NCI-H526 treated with DMSO at 0.1 percent for 48 hours (cell line): ENCODE measurements around the gene TBCE.
"Not testable (repeated sequence)": the region's sequence is repeated elsewhere in the genome, so short reads cannot be mapped to it uniquely, and the experiment has no call there.

Source experiments
- DNase-seq: peaks from one replicate; lab custom pipeline; 2025; lab: John Stamatoyannopoulos, UW

Gene TBCE

GRCh38 chr1:235351898-235352297 lies 15.3 kb upstream of the TBCE start:
- no peak for DNase-seq

GRCh38 chr1:235357485-235358373 lies 9.5 kb upstream of the TBCE start:
- peak; percentile 8 for DNase-seq

DNA sequence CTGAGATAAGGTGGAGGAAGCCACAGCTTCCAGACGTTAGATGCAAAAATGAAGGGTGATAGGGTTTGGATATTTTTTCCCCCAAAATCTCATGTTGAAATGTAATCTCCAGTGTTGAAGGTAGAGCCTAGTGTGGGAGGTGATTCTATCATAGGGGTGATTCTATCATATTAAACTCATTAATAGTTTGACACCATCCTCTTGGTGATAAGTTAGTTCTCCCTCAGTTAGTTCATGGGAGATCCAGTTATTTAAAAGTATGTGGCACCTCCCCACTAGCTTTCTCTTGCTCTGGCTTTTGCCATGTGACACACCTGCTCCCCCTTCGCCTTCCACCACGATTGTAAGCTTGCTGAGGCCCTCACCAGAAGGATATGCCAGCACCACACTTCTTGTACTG lies 8.3 kb upstream of the TBCE start:
- DNase-seq, result no peak

GRCh38 chr1:235364189-235364588 lies 3.0 kb upstream of the TBCE start:
- not testable (repeated sequence) for DNase-seq

- no peak for DNase-seq
Measured at GRCh38 chr1:235366286-235366685, 941 bp upstream of the TBCE start.

- DNase-seq, result no peak
Measured at GRCh38 chr1:235368428-235368827, 1.2 kb downstream of the TBCE start.

- DNase-seq, result no peak
Measured at GRCh38 chr1:235369802-235370201, 2.6 kb downstream of the TBCE start.

- peak; percentile 0 for DNase-seq
Measured at GRCh38 chr1:235375919-235376605, 8.8 kb downstream of the TBCE start.

DNA sequence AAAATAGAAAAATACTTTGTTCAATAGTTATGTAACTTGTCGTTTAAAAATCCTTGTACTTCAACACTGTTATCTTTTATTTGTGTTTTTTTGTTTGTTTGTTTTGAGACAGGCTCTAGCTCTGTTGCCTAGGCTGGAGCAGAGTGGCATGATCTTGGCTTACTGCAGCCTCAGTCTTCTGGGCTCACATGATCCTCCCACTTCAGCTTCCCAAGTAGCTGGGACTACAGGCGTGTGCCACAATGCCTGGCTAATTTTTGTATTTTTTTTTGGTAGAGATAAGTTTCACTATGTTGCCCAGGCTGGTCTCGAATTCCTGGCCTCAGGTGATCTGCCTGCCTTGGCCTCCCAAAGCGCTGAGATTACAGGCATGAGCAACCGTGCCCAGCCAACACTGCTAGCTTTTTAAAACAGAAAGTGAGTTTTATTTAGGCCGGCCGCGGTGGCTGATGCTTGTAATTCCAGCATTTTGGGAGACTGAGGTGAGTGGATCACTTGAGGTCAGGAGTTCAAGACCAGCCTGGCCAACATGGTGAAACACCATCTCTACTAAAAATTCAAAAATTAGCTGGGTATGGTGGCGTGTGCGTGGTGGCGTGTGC lies 11.0 kb downstream of the TBCE start:
- not testable (repeated sequence) for DNase-seq

DNA sequence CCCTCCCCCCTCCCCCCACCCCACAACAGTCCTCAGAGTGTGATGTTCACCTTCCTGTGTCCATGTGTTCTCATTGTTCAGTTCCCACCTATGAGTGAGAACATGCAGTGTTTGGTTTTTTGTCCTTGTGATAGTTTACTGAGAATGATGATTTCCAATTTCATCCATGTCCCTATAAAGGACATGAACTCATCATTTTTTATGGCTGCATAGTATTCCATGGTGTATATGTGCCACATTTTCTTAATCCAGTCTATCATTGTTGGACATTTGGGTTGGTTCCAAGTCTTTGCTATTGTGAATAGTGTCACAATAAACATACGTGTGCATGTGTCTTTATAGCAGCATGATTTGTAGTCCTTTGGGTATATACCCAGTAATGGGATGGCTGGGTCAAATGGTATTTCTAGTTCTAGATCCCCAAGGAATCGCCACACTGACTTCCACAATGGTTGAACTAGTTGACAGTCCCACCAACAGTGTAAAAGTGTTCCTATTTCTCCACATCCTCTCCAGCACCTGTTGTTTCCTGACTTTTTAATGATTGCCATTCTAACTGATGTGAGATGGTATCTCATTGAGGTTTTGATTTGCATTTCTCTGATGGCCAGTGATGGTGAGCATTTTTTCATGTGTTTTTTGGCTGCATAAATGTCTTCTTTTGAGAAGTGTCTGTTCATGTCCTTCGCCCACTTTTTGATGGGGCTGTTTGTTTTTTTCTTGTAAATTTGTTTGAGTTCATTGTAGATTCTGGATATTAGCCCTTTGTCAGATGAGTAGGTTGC lies 14.9 kb downstream of the TBCE start:
- not testable (repeated sequence) for DNase-seq

- DNase-seq, result not testable (repeated sequence)
Measured at GRCh38 chr1:235385633-235386032, 18.4 kb downstream of the TBCE start.

DNA sequence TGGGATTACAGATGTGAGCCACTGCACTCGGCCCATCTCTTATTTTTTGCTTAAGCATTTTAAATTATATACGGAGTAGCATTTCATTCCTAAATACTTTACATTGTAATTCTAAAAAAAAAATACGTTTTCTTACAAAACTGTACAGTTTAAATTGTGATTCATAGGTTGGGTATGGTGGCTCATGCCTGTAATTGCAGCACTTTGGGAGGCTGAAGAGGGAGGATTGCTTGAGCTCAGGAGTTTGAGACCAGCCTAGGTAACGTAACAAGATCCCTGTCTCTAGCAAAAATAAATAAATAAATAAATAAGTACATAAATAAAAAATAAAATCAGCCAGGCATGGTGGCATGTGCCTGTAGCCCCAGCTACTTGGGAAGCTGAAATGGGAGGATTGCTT lies 24.6 kb downstream of the TBCE start:
- no peak for DNase-seq

GRCh38 chr1:235397733-235398132 lies 30.5 kb downstream of the TBCE start:
- DNase-seq, result no peak

- DNase-seq, result no peak
Measured at GRCh38 chr1:235399661-235400060, 32.4 kb downstream of the TBCE start.

DNA sequence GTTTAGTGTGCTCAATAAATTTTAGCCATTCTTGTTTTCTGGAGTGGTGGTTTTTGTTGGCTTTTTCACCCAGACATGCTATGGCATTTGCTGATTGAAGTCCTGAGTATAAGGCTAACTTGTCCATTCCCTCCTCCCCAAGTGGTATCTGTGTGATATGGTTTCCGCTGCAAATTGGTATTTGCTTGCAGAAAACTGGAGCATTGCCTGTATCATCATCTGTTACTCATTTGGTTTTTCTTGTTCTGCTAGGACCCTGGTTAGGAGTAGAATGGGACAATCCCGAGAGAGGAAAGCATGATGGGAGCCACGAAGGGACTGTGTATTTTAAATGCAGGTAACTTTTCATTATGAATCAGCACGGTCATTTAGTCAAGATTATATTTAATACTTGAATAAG lies 34.0 kb downstream of the TBCE start:
- DNase-seq, result no peak

GRCh38 chr1:235402457-235403200 lies 35.4 kb downstream of the TBCE start:
- DNase-seq, result no peak

DNA sequence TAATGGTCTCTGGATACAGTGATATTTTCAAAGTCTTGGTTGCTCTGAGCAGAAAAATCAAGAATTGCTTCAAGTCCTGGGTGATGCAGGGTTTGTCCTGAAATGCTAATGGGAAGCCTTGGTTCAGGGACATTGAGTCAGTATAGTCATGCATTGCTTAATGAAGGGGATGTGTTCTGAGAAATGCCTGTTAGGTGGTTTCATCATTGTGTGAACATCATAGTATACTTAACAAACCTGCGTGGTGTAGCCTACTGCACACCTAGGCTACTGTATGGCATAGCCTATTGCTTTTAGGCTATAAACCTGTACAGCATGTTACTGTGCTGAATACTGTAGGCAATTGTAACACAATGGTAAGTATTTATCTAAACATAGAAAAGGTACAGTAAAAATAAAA lies 36.4 kb downstream of the TBCE start:
- no peak for DNase-seq

GRCh38 chr1:235404190-235404589 lies 37.0 kb downstream of the TBCE start:
- no peak for DNase-seq

- no peak for DNase-seq
Measured at GRCh38 chr1:235407419-235407818, 40.2 kb downstream of the TBCE start.

GRCh38 chr1:235408503-235408960 lies 41.3 kb downstream of the TBCE start:
- no peak for DNase-seq
